8988T (cell line): Measurements from ENCODE around the gene ZNF33B.
A peak's percentile ranks its signal among the peaks of the same experiment; 100 is the strongest.
"Not testable (repeated sequence)": the region's sequence is repeated elsewhere in the genome, so short reads cannot be mapped to it uniquely, and the experiment has no call there.

Experiments used
- DNase-seq: peaks from one replicate; pipeline ENCODE4 v3.0.0; 2011

The ZNF33B gene

DNA sequence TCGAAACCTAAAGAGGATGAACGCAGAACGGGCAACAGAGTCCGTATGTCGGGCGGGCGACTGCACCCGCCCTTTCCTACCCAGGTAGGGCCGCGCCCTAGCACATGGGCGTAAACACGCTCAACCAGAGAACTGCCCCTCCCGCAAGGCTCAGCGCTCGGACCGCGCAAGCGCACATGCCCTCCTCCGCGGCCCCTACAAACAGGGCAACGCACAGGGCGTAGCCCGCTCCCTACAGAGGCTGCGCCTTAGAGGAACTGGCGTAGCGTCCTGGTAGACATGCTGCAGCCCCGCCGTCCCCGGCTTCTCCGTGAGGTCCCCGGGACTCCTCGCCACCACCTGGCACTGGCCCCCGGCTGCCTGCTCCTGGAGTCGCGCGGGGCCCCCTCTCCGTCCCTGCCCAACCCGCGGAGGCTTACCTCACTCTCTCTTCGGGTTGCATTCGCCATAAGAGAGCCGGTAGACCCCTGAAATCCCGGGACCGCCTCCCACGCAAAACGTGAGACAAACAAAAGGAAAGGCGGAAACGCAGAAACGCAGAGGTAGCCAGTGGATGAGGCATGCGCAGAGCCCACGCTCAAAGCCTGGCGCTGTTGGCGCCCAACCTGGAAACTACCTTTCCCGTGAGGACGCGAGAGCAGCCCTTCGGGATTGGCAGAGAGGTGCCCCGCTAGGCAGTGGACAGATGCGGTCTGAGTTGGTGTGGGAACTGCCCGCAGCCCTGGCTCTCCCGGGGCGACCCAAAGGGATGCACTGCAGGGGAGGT lies at the start of gene ZNF33B:
ZNF33B (minus strand) TSS at position 516 of the 766 bp plus-strand sequence. CDS start 1,642 bp downstream, outside the sequence.
- DNase-seq: peak; percentile 66

DNA sequence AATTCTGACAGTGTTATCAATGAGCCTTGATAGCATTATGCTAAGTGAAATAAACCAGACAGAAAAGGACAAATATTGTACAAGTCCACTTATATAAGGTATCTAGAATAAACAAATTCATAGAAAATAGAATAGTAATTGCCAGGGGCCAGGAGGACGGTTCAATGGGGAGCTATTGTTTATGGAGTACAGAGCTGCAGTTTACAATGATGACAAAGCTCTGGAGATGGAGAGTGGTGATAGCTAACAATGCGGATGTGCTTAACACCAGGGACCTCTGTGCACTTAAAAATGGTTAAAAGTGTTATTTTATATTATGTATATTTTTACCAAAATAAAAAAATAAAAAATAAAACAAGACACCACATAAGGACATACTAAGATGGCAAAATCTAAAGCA lies 46.1 kb upstream of the ZNF33B start:
- no peak for DNase-seq

DNA sequence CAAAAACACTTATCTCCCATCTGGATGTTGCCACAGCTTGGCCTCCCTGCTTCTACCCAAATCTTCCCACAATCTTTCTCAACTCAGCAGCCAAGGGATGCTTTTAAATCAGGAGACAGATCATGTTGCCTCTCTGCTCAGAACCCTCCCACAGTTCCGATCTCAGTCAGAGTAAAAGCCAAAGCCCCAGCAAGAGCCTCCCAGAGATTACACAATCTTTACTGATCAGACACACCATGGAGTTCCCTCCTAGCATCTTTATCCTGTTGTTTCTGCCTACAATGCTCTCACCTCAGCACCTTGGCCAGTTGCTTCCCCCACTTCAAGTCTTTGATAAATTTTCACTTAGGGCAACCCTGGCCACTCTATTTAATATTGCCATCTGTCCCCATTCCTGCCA lies 41.9 kb upstream of the ZNF33B start:
- no peak for DNase-seq

DNA sequence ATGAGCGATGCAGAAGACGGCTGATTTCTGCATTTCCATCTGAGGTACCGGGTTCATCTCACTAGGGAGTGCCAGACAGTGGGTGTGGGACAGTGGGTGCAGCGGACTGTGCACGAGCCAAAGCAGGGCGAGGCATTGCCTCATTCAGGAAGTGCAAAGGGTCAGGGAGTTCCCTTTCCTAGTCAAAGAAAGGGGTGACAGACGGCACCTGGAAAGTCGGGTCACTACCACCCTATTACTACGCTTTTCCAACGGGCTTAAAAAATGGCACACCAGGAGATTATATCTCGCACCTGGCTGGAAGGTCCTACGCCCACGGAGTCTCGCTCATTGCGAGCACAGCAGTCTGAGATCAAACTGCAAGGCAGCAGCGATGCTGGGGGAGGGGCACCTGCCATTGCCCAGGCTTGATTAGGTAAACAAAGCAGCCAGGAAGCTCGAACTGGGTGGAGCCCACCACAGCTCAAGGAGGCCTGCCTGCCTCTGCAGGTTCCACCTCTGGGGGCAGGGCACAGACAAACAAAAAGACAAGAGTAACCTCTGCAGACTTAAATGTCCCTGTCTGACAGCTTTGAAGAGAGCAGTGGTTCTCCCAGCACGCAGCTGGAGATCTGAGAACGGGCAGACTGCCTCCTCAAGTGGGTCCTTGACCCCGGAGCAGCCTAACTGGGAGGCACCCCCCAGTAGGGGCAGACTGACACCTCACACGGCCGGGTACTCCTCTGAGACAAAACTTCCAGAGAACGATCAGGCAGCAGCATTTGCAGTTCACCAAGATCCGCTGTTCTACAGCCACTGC lies 27.0 kb upstream of the ZNF33B start:
- DNase-seq: not testable (repeated sequence)

DNA sequence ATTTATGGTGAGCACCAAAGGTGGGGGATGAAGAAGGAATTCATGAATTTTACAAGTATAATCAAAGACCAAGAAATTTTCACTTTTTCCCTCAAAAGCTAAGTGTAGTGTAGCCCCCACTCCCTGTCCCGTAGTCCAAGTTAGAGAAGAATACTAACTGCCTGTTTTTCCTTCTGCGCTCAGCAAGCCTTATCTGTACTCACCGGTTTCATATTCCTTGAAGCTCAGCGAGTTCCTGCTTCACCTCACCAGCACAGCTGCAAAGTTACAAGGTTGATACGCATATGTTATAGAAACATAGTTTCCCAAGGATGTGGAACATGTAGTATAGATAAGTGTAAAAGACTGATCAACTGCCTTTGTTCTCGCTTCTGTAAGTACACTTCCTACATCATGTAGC lies 16.0 kb upstream of the ZNF33B start:
- no peak for DNase-seq

DNA sequence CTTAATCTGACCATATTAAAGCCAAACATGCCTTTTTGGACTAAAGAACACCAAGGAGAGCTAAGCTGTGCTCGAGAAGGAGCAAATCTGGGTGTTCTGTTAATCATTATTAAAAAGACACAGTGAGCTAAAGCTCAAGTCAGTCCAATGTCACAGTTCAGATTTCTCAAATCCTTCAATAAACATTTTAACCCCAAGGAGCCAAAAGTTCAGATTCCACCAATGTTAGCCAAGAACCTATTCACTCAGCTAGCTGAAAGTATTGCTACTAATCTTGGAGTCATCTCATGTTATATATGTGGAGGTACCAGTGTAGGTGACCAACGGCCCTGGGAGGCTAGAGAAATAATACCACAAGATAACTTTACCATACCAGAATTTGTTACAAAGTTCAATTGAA lies 14.5 kb upstream of the ZNF33B start:
- DNase-seq: no peak

DNA sequence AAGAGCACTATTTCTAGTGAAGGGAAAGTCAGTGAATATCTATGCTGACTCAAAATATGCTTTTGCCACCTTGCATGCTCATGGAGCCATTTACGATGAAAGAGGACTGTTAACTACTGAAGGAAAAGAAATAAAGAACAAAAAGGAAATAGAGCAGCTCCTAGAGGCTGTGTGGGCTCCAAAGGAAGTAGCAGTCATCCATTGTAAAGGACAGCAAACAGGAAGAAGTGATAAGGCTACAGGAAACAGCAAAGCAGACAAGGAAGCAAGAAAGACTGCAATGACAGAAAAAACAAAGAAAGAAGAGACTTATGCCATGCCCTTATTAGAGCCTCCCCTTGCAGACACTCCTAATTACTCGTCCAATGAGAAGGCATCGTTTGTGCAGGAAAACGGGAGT lies 12.0 kb upstream of the ZNF33B start:
- no peak for DNase-seq

DNA sequence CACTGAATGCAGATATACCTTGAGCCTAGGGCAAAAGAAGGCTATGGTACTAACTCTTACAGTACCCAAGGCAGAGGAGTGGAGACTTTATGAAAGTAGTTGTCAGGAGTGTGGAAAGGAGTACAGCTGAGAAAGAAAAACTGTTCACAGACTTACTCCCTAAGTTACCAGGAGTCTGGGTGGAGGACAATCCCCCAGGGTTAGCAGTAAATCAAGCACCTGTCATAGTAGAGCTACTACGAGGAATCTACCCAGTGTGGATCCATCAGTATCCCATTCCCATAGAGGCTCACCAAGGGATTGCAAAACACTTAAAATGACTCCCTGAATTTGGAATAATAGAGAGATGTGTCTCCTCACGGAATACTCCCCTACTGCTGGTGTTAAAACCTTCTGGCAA lies 10.1 kb upstream of the ZNF33B start:
- DNase-seq: no peak

DNA sequence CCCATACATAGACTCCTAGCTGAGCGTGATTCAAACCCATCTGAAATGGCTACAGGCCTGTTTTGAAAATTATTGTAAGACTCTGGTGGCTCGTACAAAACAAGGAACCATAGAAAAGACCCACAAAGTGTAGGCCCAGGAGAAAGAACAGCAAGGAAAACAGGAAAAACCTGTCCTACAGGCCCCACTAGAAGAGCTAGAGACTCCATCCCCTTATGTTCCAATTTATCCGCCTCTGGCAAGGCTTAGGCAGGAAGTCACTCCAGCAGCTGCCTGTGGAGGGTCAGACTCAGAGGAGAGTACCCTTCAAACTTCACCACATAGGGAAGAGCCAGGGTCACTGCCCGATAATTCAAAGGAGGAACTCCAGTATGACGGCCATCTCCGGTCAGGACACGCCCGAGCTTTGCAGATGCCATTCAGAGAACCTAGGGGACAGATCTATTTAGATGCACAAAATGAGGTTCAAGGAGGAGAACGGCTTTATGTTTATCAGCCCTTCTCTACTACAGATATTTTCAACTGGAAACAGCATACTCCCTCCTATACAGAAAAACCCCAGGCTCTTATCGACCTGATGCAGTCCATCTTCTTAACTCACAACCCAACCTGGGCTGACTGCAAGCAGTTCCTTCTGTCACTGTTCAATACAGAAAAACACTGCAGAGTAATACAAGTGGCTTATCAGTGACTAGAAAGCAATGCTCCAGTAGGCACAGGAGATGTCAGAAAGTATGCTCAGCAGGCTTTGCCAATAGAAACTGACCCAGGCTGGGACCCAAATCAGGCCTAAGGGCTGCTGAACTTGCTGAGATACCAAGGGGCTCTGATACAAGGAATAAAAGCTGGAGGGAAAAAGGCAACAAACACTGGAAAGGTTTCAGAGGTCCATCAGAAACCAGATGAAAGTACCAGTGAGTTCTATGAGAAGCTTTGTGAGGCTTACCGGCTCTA lies 8.6 kb upstream of the ZNF33B start:
- no peak for DNase-seq

DNA sequence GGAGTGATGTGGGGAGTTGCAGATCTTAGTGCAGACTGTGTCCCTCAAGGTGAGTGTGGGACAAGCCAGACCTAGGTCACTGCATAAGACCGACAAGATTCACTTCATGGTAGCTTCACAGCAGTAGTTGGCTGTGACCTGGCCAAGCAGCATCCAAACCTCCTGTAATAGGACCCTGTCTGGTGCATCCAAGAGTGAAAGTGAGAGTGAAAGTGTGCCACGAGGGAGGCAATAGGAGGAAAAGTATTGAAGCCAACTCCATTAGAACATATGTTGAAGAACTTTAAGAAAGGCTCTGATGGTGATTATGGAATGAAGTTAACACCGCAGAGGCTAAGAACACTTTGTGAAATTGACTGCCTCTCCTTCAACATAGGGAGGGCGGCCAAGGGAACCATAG lies 7.8 kb upstream of the ZNF33B start:
- no peak for DNase-seq

DNA sequence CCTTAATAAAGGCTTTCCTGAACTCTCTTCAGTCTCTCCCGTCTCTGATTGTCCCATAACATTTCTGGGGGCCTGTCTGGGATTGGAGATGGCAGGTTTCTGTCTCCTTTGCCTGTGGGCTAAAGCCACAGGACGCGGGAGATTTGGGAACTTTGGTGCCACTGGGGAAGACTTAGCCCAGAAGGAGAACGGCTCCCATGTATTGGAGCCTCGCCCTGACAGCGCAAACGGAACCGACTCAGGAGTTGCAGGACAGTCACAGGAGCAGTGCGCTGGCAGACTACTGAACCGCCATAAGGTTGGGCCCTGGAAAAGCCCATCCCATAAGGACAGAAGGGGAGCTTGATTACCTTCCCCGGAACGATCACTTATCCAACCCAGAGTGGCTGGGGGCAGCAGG lies 7.1 kb upstream of the ZNF33B start:
- no peak for DNase-seq

DNA sequence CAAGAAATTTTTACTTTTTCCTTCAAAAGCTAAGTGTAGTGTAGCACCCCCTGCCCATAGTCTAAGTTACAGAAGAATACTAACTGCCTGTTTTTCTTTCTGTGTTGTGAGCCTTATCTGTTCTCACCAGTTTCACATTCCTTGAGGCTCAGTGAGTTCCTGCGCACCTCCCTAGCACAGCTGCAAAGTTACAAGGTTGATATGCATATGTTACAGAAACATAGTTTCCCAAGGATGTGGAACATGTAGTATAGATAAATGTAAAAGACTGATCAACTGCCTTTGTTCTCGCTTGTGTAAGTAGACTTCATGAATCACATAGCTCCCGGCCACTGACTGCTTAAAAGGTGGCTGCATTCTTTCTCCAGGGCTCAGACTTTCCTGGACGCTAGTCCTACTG lies 6.7 kb upstream of the ZNF33B start:
- DNase-seq: no peak

DNA sequence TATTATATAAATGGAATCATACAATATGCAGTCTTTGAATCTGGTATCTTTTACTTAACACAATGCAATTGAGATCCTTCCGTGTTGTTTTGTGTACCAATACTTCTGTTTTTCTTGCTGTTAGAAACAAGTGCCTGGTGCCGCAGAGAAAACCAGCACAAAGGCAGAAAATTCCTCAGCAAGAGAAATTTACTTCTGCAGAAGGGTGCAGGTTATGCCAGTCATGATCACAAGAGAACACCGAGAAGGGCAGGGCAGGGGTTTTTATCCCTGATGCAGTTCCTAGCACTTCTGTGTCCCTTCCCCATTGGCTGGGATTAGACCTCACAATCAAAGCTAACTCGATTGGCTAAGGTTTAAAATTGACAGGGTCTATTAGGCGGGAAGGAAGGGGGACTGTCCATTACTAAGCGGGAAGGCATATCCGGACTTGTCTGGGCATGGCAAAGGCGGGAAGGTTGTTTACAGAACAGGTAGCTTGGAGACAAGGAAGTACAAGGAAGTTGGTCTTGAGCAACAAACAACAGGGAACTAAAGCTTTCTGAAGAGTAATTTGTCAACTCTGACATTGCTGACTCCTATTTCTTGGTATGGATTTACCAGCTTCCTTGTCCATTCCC lies 2.4 kb upstream of the ZNF33B start:
- DNase-seq: no peak

DNA sequence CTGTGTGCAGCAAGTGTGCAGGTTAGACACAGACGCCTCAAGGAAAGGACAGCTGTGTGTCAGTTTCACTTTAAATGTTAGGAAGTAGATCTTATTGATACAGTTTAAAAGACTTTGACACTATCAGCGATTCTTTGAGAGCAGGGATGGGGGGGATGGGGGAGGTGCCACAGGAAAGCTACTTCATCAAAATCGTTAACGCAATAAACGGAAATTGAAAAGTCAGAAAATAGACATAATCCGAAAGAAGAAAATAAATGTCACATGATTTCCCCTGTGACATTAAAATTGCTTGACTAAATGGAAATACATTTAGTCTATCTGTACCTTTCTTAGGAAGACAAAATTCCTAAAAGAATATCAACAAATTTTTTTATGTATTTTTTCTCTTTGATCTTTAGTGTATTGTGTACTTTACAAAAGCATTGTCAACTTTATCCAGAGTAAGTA lies 476 bp upstream of the ZNF33B start:
- no peak for DNase-seq

DNA sequence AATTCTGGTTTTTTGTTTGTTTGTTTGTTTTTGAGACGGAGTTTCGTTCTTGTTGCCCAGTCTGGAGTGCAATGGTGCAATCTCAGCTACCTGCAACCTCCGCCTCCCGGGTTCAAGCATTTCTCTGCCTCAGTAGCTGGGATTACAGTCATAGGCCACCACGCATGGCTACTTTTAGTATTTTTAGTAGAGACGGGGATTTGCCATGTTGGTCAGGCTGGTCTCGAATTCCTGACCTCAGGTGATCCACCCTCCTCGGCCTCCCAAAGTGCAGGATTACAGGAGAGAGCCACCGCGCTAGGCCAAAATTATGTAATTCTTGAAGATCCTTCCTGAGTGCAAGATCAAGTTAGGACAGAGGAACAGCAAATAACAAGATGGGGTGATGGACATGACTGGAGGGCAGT lies 719 bp downstream of the ZNF33B start:
- no peak for DNase-seq

DNA sequence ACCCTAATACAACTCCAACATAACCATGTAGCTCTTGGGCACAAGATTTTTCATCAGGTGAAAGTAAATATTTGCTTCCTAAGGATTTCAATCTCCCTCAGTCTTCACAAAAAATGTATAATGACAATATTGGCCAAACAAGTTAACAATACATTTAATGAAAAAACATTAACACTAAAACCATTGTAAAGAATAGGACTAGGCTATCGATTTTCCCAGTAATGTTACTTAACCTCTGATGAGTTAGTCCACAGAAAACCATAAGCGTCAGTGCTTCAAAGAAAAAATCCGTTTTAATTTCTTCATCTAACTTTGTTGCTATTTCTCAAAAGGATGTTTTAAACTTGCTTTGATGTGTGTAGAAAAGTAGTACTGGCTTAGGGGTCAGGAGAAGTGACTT lies 1.2 kb downstream of the ZNF33B start:
- DNase-seq: no peak

DNA sequence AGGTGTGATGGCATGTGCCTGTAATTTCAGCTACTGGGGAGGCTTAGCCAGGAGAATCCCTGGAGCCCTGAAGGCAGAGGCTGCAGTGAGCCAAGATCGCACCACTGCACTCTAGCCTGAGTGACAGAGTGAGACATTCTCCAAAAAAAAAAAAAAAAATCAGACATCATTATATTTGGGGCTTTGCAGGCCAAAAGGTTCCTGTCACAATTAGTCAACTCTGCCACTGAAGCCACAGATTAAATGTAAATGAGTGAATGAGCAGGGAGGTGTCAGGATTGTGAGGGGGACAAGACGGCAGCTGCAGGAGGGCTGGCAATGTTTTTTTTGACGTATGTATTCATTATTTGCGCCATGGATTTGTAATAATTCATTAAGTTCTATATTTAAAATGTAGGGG lies 3.3 kb downstream of the ZNF33B start:
- no peak for DNase-seq

DNA sequence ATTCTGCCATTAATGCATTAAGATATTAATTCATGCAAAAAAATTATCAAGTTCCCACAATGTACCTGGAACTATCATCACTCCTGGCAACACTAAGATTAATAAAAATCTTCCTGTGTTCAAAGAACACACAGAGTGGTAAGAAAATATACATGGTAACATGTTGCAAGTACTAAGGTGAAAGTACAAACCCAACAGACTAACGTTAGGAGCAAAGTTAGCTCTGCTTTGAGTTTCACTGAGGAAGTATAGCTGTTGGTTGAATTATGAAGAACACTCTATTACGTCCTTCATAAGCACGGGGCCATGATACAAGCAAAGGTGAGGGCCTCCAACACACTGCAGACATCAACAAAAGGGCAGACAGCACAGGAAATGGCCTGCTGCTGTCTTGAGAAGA lies 5.8 kb downstream of the ZNF33B start:
- DNase-seq: no peak

DNA sequence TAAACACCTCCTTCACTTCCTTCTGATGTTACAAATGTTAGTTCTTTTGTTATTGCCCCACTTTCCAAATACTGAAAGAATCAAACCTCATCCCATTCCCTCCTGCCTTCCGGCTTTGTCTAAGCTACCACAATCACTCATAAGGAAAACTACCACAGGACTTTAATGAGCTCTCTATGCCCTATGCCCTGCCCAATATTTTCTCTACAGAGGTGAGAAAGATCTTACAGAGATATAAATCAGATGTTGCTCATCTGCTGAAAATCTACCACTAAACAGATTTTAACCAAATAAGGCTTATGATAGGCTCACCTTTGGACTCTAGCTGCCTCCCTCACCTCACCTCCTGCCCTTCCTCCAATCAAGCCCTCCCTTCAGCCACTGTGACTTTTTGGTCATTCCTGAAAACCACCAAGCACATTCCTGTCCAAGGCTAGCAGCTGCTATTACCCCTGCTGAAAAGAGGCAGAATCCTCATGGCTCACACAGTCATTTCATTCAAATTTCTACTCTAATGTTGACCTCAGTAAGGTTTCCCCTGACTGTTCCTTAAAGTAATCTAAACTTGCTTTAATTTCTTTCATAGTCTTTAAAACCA lies 7.7 kb downstream of the ZNF33B start:
- no peak for DNase-seq

DNA sequence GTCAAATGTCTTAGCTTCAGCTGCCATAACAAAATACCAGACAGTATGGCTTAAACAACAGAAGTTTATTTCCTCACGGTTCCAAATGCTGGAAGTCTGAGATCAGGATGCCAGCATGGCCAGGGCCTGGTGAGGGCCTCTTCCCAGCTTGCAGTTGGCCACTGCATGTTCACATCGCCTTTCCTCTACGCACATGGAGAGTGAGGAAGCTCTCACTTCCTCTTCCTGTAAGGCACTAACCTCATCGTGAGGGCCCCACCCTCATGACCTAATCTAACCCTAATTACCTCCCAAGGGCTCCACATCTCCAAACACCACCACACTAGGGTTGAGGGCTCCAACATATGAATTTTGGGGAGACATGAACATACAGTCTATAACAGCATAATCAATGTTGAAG lies 14.4 kb downstream of the ZNF33B start:
- DNase-seq: no peak

DNA sequence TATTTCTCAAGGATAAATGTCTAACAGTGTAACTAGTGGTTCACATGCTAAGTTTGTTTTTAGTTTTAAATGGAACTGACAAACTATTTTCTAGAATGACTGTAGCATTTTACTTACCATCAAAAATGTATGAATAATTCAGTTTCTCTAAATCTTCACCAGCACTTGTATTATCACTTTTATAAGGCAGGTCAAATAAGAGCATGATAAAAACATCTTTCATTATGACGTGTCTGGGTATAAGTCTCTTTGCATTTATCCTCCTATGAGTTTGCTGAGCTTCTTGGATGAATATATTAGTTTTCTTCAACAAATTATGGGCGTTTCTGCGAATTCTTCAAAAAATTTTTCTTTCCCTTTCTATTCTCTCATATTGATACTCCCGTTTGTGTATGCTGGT lies 19.9 kb downstream of the ZNF33B start:
- no peak for DNase-seq

DNA sequence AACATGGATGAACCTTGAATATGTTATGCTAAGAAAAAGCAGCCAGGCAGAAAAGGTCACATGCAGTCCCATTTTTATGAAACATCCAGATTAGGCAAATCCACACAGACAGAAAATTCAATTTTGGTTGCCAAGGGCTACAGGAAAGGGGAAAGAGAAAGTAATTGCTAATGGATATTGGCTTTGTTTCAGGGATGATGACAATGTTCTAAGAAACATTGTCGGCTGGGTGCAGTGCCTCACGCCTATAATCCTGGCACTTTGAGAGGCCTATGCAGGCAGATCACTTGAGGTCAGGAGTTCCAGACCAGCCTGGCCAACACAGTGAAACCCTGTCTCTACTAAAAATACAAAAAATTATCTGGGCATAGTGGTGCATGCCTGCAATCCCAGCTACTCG lies 23.0 kb downstream of the ZNF33B start:
- no peak for DNase-seq
